ENCODE data around the gene CHN2.

- no peak for TF ChIP-seq CTCF (conservative IDR thresholded peaks at IDR 0.05)
- no peak for TF ChIP-seq EZH2 (IDR thresholded peaks at IDR 0.05; ENCODE audit: low read depth)
Observed at GRCh38 chr7:29476916-29477315, 282.3 kb downstream of the CHN2 start.

Data from PC-9 (cell line).